Brain pericyte (primary cell): ENCODE data around the gene ACIN1.
A peak's percentile ranks its signal among the peaks of the same experiment; 100 is the strongest.
"Not testable (repeated sequence)": the region's sequence is repeated elsewhere in the genome, so short reads cannot be mapped to it uniquely, and the experiment has no call there.

Experiments used
- DNase-seq: peaks from one replicate; pipeline ENCODE4 v3.0.0-alpha.2; 2012; ENCODE audit warnings: low read depth, low spot score

The ACIN1 gene

GRCh38 chr14:23107620-23108019 lies 12.7 kb upstream of the ACIN1 start:
- not testable (repeated sequence) for DNase-seq

- DNase-seq: no peak
These were observed 11.8 kb upstream of the ACIN1 start for GRCh38 chr14:23106747-23107045.

GRCh38 chr14:23105348-23105824 lies 10.4 kb upstream of the ACIN1 start:
- DNase-seq: no peak

GRCh38 chr14:23104591-23105347 lies 9.8 kb upstream of the ACIN1 start, which contains the start of gene CIROP:
CIROP (minus strand) TSS chr14:23104989; CDS start chr14:23104920, 69 bp downstream.
- no peak for DNase-seq

- DNase-seq: no peak
These were observed 9.2 kb upstream of the ACIN1 start for GRCh38 chr14:23104070-23104590.

GRCh38 chr14:23103581-23103980 lies 8.6 kb upstream of the ACIN1 start:
- DNase-seq: no peak

- DNase-seq: no peak
These were observed 7.9 kb upstream of the ACIN1 start for GRCh38 chr14:23102801-23103200.

- no peak for DNase-seq
These were observed 7.2 kb upstream of the ACIN1 start for GRCh38 chr14:23101986-23102625.

- DNase-seq: no peak
These were observed 6.5 kb upstream of the ACIN1 start for GRCh38 chr14:23101213-23101970.

- DNase-seq: no peak
These were observed 4.4 kb upstream of the ACIN1 start for GRCh38 chr14:23099212-23099861.

- no peak for DNase-seq
These were observed 2.9 kb upstream of the ACIN1 start for GRCh38 chr14:23097786-23098185.

GRCh38 chr14:23095196-23096108 lies 516 bp upstream of the ACIN1 start, which contains the start of gene C14orf119:
C14orf119 (plus strand) TSS chr14:23095505; CDS start chr14:23097659, 2,154 bp downstream.
- DNase-seq: peak; percentile 100

- DNase-seq: no peak
These were observed 808 bp downstream of the ACIN1 start for GRCh38 chr14:23093991-23094665.

- DNase-seq: no peak
These were observed 1.4 kb downstream of the ACIN1 start for GRCh38 chr14:23093526-23093925.

- DNase-seq: no peak
These were observed 1.8 kb downstream of the ACIN1 start for GRCh38 chr14:23093104-23093503.

GRCh38 chr14:23091294-23092225 lies 3.4 kb downstream of the ACIN1 start:
- DNase-seq: no peak

- no peak for DNase-seq
These were observed 4.7 kb downstream of the ACIN1 start for GRCh38 chr14:23090254-23090636.

- no peak for DNase-seq
These were observed 5.3 kb downstream of the ACIN1 start for GRCh38 chr14:23089498-23090253.
